ENCODE data around the gene MFAP4. TPM values are rescaled to one million over a fixed set of nuclear protein-coding genes. Genes with fewer than 3 reads are reported as not detected.

The MFAP4 gene
- polyA plus RNA-seq, 1 donor from 2014 or later = not detected

DNA sequence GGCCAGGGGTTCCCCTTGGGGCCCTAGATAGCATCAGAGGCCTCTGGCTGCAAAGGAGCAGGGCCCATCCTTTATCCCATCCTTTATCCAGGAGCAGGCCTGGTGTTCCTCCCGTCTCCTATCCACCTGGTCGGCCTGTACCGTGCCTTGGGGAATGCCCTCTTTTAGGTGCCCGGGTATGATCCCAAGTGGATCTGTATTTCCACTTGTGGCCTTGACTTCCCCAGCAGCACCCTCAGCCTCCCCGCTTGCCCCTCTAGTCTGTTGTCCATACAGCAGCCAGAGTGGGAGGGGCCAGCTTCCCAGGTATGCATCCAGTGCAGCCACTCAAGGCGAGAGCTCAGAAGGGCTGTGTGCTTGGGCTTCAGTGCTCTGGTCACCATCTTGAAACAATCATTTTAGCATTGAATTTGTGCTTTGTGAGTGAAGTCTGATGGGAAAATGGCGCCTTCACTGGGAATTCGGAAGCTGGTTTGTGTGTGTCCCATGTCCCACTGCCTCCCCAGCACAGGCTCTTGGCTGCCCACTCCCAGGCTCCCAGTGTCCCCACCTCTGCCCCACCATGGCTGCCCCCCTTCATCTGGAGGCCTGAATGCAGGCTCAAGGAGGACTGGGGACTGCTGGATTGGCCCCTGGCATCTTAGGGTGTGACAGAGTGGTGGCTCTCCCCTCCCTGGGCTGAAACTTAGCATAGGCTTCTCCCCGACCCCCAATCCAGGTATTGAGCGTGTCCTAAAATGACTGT lies 20.8 kb upstream of the MFAP4 start:
- Histone ChIP-seq H3K9me2 (ENCODE audit: insufficient read depth, low read length) (no peaks in the 10 kb centered on the region), H3K27me3 (ENCODE audit: insufficient read depth, low read depth, low read length) (no peaks in the 10 kb centered on the region), H3F3A (ENCODE audit: insufficient read depth, low read length, poor library complexity, severe bottlenecking) (no peaks in the 10 kb centered on the region), H3K36me3 (ENCODE audit: insufficient read depth, low read length) (no peaks in the 10 kb centered on the region), H3K79me2 (replicated peaks; ENCODE audit: insufficient read depth, low read length) (no peaks in the 10 kb centered on the region), H3K27ac (ENCODE audit: low read length) (no peak overlapping the region), H4K20me1 (ENCODE audit: insufficient read depth) (no peaks in the 10 kb centered on the region), H3K4me2 (ENCODE audit: low read length) (no peak overlapping the region), H3K9ac (ENCODE audit: low read length) (no peak overlapping the region), H3K9me3 (ENCODE audit: low read length) (no peaks in the 10 kb centered on the region), H2AFZ (ENCODE audit: low read depth, low read length) (no peak overlapping the region), H3K4me3 (ENCODE audit: low read length) (no peak overlapping the region)
- no peak for TF ChIP-seq EP300 (conservative IDR thresholded peaks at IDR 0.05; ENCODE audit: poor library complexity, severe bottlenecking)
- TF ChIP-seq, protein P1, sequence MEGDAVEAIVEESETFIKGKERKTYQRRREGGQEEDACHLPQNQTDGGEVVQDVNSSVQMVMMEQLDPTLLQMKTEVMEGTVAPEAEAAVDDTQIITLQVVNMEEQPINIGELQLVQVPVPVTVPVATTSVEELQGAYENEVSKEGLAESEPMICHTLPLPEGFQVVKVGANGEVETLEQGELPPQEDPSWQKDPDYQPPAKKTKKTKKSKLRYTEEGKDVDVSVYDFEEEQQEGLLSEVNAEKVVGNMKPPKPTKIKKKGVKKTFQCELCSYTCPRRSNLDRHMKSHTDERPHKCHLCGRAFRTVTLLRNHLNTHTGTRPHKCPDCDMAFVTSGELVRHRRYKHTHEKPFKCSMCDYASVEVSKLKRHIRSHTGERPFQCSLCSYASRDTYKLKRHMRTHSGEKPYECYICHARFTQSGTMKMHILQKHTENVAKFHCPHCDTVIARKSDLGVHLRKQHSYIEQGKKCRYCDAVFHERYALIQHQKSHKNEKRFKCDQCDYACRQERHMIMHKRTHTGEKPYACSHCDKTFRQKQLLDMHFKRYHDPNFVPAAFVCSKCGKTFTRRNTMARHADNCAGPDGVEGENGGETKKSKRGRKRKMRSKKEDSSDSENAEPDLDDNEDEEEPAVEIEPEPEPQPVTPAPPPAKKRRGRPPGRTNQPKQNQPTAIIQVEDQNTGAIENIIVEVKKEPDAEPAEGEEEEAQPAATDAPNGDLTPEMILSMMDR (IDR thresholded peaks at IDR 0.05; ENCODE audit: poor library complexity, severe bottlenecking) = no peak
- no peak for TF ChIP-seq POLR2AphosphoS5 (IDR thresholded peaks at IDR 0.05)
- TF ChIP-seq MXI1 (conservative IDR thresholded peaks at IDR 0.05; ENCODE audit: poor library complexity, severe bottlenecking) = no peak
- no peak for TF ChIP-seq TAF1 (IDR thresholded peaks at IDR 0.05; ENCODE audit: low read depth)
- TF ChIP-seq, protein P2, sequence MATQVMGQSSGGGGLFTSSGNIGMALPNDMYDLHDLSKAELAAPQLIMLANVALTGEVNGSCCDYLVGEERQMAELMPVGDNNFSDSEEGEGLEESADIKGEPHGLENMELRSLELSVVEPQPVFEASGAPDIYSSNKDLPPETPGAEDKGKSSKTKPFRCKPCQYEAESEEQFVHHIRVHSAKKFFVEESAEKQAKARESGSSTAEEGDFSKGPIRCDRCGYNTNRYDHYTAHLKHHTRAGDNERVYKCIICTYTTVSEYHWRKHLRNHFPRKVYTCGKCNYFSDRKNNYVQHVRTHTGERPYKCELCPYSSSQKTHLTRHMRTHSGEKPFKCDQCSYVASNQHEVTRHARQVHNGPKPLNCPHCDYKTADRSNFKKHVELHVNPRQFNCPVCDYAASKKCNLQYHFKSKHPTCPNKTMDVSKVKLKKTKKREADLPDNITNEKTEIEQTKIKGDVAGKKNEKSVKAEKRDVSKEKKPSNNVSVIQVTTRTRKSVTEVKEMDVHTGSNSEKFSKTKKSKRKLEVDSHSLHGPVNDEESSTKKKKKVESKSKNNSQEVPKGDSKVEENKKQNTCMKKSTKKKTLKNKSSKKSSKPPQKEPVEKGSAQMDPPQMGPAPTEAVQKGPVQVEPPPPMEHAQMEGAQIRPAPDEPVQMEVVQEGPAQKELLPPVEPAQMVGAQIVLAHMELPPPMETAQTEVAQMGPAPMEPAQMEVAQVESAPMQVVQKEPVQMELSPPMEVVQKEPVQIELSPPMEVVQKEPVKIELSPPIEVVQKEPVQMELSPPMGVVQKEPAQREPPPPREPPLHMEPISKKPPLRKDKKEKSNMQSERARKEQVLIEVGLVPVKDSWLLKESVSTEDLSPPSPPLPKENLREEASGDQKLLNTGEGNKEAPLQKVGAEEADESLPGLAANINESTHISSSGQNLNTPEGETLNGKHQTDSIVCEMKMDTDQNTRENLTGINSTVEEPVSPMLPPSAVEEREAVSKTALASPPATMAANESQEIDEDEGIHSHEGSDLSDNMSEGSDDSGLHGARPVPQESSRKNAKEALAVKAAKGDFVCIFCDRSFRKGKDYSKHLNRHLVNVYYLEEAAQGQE (IDR thresholded peaks at IDR 0.05; ENCODE audit: borderline replicate concordance) = no peak
- TF ChIP-seq RAD21 (conservative IDR thresholded peaks at IDR 0.05) = no peak
- TF ChIP-seq SMC3 (conservative IDR thresholded peaks at IDR 0.05; ENCODE audit: poor library complexity) = no peak
- TF ChIP-seq EZH2 (IDR thresholded peaks at IDR 0.05; ENCODE audit: borderline replicate concordance, insufficient read depth, low read length, poor library complexity, severe bottlenecking) = no peak

DNA sequence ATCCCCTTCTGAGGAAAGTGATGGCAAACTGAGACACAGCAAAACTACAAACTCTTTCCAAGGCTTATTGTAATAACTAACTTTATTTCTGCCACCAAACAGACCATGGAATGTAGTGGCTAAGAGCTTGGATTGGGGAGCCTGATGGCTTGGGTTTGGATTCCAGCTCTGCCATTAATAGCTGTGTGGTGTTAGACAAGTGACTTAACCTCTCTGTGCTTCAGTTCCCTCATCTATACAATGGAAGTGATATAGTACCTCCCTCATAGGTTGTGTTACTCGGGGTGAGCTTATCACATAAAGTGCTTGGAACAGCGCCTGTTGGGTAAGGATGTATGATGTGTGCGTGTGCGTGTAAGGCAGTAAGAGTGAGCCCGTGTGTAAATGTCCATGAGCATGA lies 18.1 kb upstream of the MFAP4 start:
- H3F3A ChIP-seq (ENCODE audit: insufficient read depth, low read length, poor library complexity, severe bottlenecking) = no peaks in the 10 kb centered on the region
- H3K9me3 ChIP-seq (ENCODE audit: low read length) = no peaks in the 10 kb centered on the region
- no peaks in the 10 kb centered on the region for H3K27me3 ChIP-seq (ENCODE audit: insufficient read depth, low read depth, low read length)
- no peak for TF ChIP-seq RAD21 (conservative IDR thresholded peaks at IDR 0.05)
- no peak for TF ChIP-seq EP300 (conservative IDR thresholded peaks at IDR 0.05; ENCODE audit: poor library complexity, severe bottlenecking)
- TF ChIP-seq, protein P2 (IDR thresholded peaks at IDR 0.05; ENCODE audit: borderline replicate concordance) = no peak
- no peak for TF ChIP-seq TAF1 (IDR thresholded peaks at IDR 0.05; ENCODE audit: low read depth)
- no peaks in the 10 kb centered on the region for H3K9me2 ChIP-seq (ENCODE audit: insufficient read depth, low read length)
- H3K4me3 ChIP-seq (ENCODE audit: low read length) = no peak overlapping the region
- H3K27ac ChIP-seq (ENCODE audit: low read length) = no peak overlapping the region
- no peak overlapping the region for H3K4me2 ChIP-seq (ENCODE audit: low read length)
- no peaks in the 10 kb centered on the region for H3K36me3 ChIP-seq (ENCODE audit: insufficient read depth, low read length)
- no peak overlapping the region for H3K9ac ChIP-seq (ENCODE audit: low read length)
- H2AFZ ChIP-seq (ENCODE audit: low read depth, low read length) = no peak overlapping the region
- no peaks in the 10 kb centered on the region for H3K79me2 ChIP-seq (replicated peaks; ENCODE audit: insufficient read depth, low read length)
- H4K20me1 ChIP-seq (ENCODE audit: insufficient read depth) = no peaks in the 10 kb centered on the region

Data from neural cell (in vitro differentiated cells).